C4-2B (cell line): ENCODE measurements around the gene LHB.

Source experiments
- H3K27ac ChIP-seq: fragments of 450-650 bp; 2 replicates; pipeline ENCODE4 v1.5.1; 2017
- CTCF ChIP-seq: fragments of 450-650 bp; conservative IDR thresholded peaks from 2 replicates; pipeline ENCODE4 v1.5.1; 2017; ENCODE audit warnings: mild to moderate bottlenecking
- ZFX ChIP-seq: fragments of 450-650 bp; IDR thresholded peaks from 2 replicates; pipeline ENCODE4 v1.6.1; 2017

LHB gene

GRCh38 chr19:48997972-48998371, 18.9 kb downstream of the LHB start:
- TF ChIP-seq CTCF (peak; percentile 51), ZFX (no peak)
- no peak overlapping the region for H3K27ac ChIP-seq

- H3K27ac ChIP-seq = peak overlapping the region; percentile 92
- TF ChIP-seq CTCF = no peak
- TF ChIP-seq ZFX = no peak
Observed at GRCh38 chr19:48994035-48994386, 22.9 kb downstream of the LHB start.

- H3K27ac ChIP-seq = peak within 1 kb of the TSS; percentile 92
- TF ChIP-seq ZFX (peak; percentile 16; the same call in 1 of the 2 replicates), CTCF (peak; percentile 88)
Observed at GRCh38 chr19:48993175-48994034, 23.5 kb downstream of the LHB start, which contains the start of the genes GYS1 and RUVBL2. Gene GYS1 (minus strand): TSS chr19:48993309. CDS start chr19:48993112, 197 bp downstream. Gene RUVBL2 (plus strand): TSS chr19:48993887. CDS start chr19:48993912, 25 bp downstream.

GRCh38 chr19:48992581-48993174, 24.2 kb downstream of the LHB start:
- peak overlapping the region; percentile 92 for H3K27ac ChIP-seq
- TF ChIP-seq ZFX (no peak), CTCF (no peak)

- peak overlapping the region; percentile 92 for H3K27ac ChIP-seq
- TF ChIP-seq ZFX = no peak
- TF ChIP-seq CTCF = no peak
Observed at GRCh38 chr19:48991873-48992580, 24.9 kb downstream of the LHB start.

GRCh38 chr19:48991011-48991609, 25.8 kb downstream of the LHB start:
- peak overlapping the region; percentile 92; the same call in 1 of the 2 replicates for H3K27ac ChIP-seq
- no peak for TF ChIP-seq CTCF
- TF ChIP-seq ZFX = no peak
